22Rv1 (cell line): Measurements from ENCODE around the gene LRRC15.

Experiments used
- CTCF ChIP-seq: fragments of 450-650 bp; IDR thresholded peaks from 2 replicates; pipeline ENCODE4 v1.5.1; 2017; ENCODE audit warnings: mild to moderate bottlenecking
- ZFX ChIP-seq: fragments of 450-650 bp; IDR thresholded peaks from 2 replicates; pipeline ENCODE4 v1.6.1; 2017; ENCODE audit warnings: antibody characterized with exemption, borderline replicate concordance

DNA sequence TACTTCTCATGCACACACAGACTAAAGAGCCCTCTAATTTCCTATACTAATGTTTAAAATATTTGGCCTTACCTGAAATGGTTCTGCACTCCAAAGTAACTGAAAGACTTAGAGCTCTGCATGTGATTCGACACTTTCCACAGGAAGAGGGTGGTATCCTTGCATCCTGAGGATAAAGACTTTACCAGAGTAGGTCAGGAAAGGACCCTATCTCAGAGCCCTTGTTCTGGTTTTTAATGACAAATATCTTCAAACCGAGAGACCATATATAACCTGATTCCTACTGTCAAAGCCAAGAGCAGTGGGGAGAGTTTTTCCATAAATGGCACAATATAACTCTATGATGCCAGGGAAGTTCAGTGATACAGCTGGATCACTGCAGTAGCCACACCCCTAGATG lies 29.6 kb upstream of the LRRC15 start, which contains the start of gene GP5:
- TF ChIP-seq CTCF: no peak
- TF ChIP-seq ZFX: no peak
